GM10248 (cell line): ENCODE results near the gene NMRAL1.
A peak's percentile ranks its signal among the peaks of the same experiment; 100 is the strongest.

Experiments used
- CTCF ChIA-PET: fragments of 300-600 bp; sonication (Branson Sonifier 250); formaldehyde crosslinking; extraction: SDS; loops from one replicate; lab custom pipeline; 2021; ENCODE audit warnings: antibody characterized with exemption; lab: Yijun Ruan, JAX
- POLR2A ChIA-PET: fragments of 350-650 bp; sonication (Branson Sonifier 250); formaldehyde crosslinking; extraction: SDS; loops from one replicate; lab custom pipeline; 2020; ENCODE audit warnings: antibody characterized with exemption; lab: Yijun Ruan, JAX
- DNase-seq: peaks from one replicate; pipeline ENCODE4 v3.0.0; 2012; ENCODE audit errors: extremely low spot score
- TF ChIP-seq, protein P1 (sequence below): IDR thresholded peaks from 2 replicates; pipeline ENCODE4 v1.5.1; 2012; ENCODE audit warnings: mild to moderate bottlenecking, low read depth; ENCODE audit errors: extremely low read depth, missing control alignments, control extremely low read depth

NMRAL1 gene

DNA sequence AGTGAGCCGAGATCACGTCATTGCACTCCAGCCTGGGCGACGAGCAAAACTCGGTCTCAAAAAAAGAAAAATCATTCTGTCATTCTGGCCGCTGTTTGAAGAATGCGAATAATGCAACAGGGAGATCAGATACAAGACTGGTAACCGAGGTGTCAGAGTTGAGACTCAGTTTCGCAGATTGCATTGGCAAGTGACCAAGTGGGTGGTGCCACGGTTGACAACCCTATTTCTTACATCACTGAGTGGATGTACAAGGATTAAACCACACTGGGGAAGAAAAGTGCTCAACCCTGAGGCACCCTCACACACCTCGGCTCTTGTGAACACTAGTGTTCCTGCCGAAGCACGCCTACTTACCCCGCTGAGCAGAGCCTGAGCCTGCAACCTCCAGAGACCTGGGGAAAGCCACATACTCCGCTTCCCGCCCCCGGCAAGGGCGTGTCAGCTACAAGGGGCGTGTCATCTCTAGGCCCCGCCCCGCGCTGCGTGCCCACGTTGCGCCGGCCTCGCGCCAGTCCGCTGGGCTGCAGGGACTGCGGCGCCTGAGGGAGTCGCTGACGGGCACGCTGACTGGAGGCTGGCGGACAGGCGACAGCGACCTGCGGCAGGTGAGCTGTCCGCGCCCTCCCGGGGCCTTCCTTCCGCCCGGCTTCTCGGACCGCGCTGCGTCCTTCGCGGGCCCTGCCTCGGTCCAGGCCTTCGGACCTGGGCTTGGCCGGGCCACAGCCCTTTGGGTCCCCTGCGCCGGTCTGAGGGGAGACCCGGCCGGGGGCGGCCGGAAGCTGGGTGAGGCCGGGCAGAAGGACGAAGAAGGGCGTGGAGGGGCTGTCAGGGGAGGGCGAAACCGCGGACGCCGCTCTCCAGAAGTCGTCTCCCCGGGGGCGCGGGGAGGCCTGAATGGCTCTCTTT is 1.7 kb upstream of the NMRAL1 start, which contains the start of gene HMOX2:
TSS of gene HMOX2 (plus strand) at position 519 of the 909 bp plus-strand sequence. CDS start 29,127 bp downstream, outside the sequence.
- peak; percentile 97 for DNase-seq
- ChIA-PET POLR2A (interaction anchor here (0.6 to 1.2 kb wide), 2 partner anchors 19 to 29 kb away, joined by 3 read pairs; no protein-coding TSS in a partner anchor), CTCF (interaction anchor here (1.0 to 2.9 kb wide), 18 partner anchors 9 to 222 kb away, joined by 3 to 9 read pairs (median 4); no protein-coding TSS in a partner anchor)
- TF ChIP-seq, protein P1, sequence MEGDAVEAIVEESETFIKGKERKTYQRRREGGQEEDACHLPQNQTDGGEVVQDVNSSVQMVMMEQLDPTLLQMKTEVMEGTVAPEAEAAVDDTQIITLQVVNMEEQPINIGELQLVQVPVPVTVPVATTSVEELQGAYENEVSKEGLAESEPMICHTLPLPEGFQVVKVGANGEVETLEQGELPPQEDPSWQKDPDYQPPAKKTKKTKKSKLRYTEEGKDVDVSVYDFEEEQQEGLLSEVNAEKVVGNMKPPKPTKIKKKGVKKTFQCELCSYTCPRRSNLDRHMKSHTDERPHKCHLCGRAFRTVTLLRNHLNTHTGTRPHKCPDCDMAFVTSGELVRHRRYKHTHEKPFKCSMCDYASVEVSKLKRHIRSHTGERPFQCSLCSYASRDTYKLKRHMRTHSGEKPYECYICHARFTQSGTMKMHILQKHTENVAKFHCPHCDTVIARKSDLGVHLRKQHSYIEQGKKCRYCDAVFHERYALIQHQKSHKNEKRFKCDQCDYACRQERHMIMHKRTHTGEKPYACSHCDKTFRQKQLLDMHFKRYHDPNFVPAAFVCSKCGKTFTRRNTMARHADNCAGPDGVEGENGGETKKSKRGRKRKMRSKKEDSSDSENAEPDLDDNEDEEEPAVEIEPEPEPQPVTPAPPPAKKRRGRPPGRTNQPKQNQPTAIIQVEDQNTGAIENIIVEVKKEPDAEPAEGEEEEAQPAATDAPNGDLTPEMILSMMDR: peak; percentile 50

DNA sequence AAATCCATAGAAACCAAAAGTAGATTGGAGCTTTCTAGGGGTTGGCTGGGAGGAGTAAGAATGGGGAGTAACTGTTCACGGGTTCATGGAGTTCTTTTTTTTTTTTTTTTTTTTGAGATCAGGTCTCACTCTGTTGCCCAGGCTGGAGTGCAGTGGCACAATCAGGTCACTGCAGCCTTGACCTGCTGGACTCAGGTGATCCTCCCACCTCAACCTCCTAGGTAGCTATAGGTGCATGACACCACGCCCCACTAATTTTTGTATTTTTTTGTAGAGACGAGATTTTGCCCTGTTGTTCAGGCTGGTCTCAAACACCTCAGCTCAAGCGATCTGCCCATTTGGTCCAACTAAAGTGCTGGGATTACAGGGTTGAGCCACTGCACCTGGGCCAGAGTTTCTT is 1.5 kb downstream of the NMRAL1 start:
- POLR2A ChIA-PET: no interaction called here
- no peak for DNase-seq
- CTCF ChIA-PET: interaction anchor here (0.9 to 2.3 kb wide), 4 partner anchors 10 to 34 kb away, joined by 3 to 8 read pairs (median 5); no protein-coding TSS in a partner anchor
- TF ChIP-seq, protein P1: no peak

DNA sequence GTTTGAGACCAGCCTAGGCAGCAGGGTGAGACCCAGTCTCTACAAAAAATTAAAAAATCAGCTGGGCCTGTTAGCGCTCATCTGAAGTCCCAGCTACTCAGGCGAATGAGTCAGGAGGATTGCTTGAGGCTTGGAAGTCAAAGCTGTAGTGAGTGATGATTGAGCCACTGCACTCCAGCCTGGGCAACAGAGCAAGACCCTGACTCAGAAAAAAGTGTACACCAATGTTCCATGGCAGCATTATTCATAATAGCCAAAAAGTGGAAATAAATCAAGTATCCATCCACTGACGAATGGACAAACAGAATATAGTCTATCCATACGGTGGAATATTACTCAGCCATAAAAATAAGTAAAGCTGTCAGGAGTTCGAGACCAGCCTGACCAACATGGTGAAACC is 2.6 kb downstream of the NMRAL1 start:
- no peak for DNase-seq
- POLR2A ChIA-PET: no interaction called here
- CTCF ChIA-PET: interaction anchor here (0.9 to 2.3 kb wide), 7 partner anchors 9 to 152 kb away, joined by 3 to 8 read pairs (median 3); partner anchors contain the start of gene MGRN1
- TF ChIP-seq, protein P1: no peak

DNA sequence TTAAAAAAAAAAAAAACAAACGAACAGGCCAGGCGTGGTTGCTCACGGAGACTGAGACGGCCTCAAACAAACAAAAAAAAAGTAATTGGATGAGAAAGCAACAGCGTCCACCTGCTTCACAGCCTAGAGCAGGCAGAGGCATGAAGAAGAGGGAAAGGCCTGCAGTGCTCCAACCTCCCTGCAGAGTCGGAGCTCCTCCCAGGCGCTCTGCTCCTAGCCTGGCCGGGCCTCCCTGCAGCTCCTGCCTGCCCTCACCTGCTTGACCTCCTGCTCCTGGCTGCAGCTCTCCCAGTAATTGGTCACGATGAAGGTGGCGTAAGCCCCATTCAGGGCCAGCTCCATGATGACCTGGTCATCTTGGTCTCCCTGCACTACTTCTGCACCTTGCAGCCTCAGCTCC is 5.5 kb downstream of the NMRAL1 start:
- TF ChIP-seq, protein P1: no peak
- POLR2A ChIA-PET: interaction anchor here (0.6 kb wide), 1 partner anchor 1303 kb away, joined by 3 read pairs; no protein-coding TSS in a partner anchor
- no peak for DNase-seq
- CTCF ChIA-PET: interaction anchor here (0.7 kb wide), 1 partner anchor 9 kb away, joined by 3 read pairs; no protein-coding TSS in a partner anchor

DNA sequence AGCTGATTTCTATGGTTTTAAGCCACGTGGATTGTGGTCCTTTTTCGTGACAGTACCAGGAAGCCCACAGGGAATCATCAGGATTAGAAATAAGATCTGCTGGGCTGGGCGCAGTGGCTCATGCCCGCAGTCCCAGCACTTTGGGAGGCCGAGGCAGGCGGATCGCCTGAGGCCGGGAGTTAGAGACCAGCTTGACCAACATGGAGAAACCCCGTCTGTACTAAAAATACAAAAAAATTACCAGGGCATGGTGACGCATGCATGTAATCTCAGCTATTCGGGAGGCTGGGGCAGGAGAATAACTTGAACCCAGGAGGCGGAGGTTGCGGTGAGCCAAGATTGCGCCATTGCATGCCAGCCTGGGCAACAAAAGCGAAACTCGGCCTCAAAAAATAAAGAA is 6.5 kb downstream of the NMRAL1 start:
- ChIA-PET CTCF (no interaction called here), POLR2A (no interaction called here)

More for the DNA sequence above, 6.5 kb downstream of the NMRAL1 start:
- no peak for DNase-seq
- TF ChIP-seq, protein P1: no peak
